Measurements from ENCODE around the gene SALL2.

SALL2 gene

GRCh38 chr14:21526672-21527317 lies 649 bp upstream of the SALL2 start:
- DNase-seq = no peak

- no peak for DNase-seq
Measured at GRCh38 chr14:21525571-21525961, 580 bp downstream of the SALL2 start.

- no peak for DNase-seq
Measured at GRCh38 chr14:21524575-21525490, 1.3 kb downstream of the SALL2 start.

- no peak for DNase-seq
Measured at GRCh38 chr14:21523203-21523602, 2.9 kb downstream of the SALL2 start.

GRCh38 chr14:21521501-21521900 lies 4.6 kb downstream of the SALL2 start:
- DNase-seq = no peak

GRCh38 chr14:21520767-21521166 lies 5.4 kb downstream of the SALL2 start:
- no peak for DNase-seq

- DNase-seq = no peak
Measured at GRCh38 chr14:21518725-21519124, 7.4 kb downstream of the SALL2 start.

GRCh38 chr14:21514341-21514740 lies 11.8 kb downstream of the SALL2 start:
- DNase-seq = no peak

- DNase-seq = peak; percentile 87 to 92 (median 88)
Measured at GRCh38 chr14:21510735-21511657, 15.2 kb downstream of the SALL2 start, which contains the start of gene METTL3. TSS of gene METTL3 (minus strand) at chr14:21511340. CDS start at chr14:21511223, 117 bp downstream.

- DNase-seq = no peak
Measured at GRCh38 chr14:21509432-21510143, 16.6 kb downstream of the SALL2 start.

GRCh38 chr14:21506557-21506956 lies 19.6 kb downstream of the SALL2 start:
- DNase-seq = no peak

- DNase-seq = no peak
Measured at GRCh38 chr14:21505012-21505553, 21.1 kb downstream of the SALL2 start.

- no peak for DNase-seq
Measured at GRCh38 chr14:21503376-21503775, 22.8 kb downstream of the SALL2 start.

GRCh38 chr14:21501568-21501967 lies 24.6 kb downstream of the SALL2 start:
- no peak for DNase-seq

- DNase-seq = peak in 3 of 6 experiments; percentile 23 to 65 (median 61)
Measured at GRCh38 chr14:21498540-21499526, 27.3 kb downstream of the SALL2 start.

GRCh38 chr14:21496453-21496852 lies 29.7 kb downstream of the SALL2 start:
- DNase-seq = no peak

GRCh38 chr14:21494902-21495762 lies 31.0 kb downstream of the SALL2 start:
- DNase-seq = no peak

- no peak for DNase-seq
Measured at GRCh38 chr14:21486640-21487087, 39.5 kb downstream of the SALL2 start.

GRCh38 chr14:21476925-21477681 lies 49.0 kb downstream of the SALL2 start, which contains the start of the genes RAB2B and TOX4:
TSS of gene RAB2B (minus strand) at chr14:21476959. CDS start at chr14:21476872, 87 bp downstream.
TSS of gene TOX4 (plus strand) at chr14:21477195. CDS start at chr14:21477279, 84 bp downstream.
- peak; percentile 93 to 97 (median 97) for DNase-seq
